ENCODE data around the gene GGT1.

GGT1 gene

GRCh38 chr22:24584166-24584790 is 18.7 kb upstream of the GGT1 start:
- in situ Hi-C loops (cut with MboI; ENCODE audit: low pct_unique_long_range_greater_than_20kb, low sequenced_read_pairs, unreplicated experiment) = no loop called here
- no peak for DNase-seq (ENCODE audit: low spot score)
- no peak for TF ChIP-seq CTCF (IDR thresholded peaks at IDR 0.05; ENCODE audit: extremely low read depth, insufficient read depth, missing control alignments)

DNA sequence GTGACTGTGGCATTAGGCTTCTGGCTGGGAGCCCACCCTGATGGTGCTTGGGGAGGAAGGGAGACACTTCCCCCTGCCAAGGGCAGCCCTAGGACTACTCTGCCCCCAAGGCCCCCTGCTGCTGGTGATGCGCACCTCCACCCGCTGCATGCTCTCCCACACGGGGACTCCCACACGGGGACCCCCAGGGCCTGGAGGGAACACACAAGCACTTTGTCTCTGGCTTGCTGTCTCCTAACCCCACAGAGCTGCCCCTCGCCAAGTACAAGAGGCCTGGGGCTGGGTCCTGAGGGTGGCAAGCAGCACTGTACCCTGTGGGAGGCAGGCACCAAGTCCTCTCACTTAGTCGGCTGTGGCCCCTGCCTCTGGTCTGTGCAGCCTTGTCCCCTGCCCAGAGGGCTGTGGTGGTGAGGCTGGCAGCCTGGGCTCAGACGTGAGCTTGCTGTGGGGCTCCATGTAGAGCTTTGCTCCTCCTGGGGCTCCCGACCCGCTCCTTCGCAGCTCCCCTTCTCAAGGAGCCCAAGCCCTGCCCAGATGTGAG is 18.1 kb upstream of the GGT1 start:
- no peak for TF ChIP-seq CTCF (IDR thresholded peaks at IDR 0.05; ENCODE audit: extremely low read depth, insufficient read depth, missing control alignments)
- in situ Hi-C loops (cut with MboI; ENCODE audit: low pct_unique_long_range_greater_than_20kb, low sequenced_read_pairs, unreplicated experiment) = no loop called here
- DNase-seq (ENCODE audit: low spot score) = no peak

DNA sequence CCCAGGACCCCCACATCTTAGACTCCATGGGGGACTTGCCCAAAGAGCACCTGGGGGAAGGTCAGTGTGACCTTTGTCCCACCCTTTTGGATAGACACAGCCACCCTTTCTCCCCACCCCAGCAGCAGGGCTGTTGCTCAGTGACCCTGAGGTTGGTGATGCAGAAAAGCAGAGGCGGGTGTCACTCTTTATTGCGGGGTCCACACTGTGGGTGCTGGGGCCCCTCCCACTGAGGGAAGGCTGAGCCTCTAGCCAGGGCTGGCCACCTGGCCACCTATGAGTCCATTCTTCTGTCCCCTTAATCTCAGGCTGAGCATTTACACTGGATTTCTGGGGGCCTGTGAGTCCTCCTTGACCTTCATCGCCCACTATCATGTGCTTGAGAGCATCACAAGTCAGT is 17.5 kb upstream of the GGT1 start:
- in situ Hi-C loops (cut with MboI; ENCODE audit: low pct_unique_long_range_greater_than_20kb, low sequenced_read_pairs, unreplicated experiment) = no loop called here
- TF ChIP-seq CTCF (IDR thresholded peaks at IDR 0.05; ENCODE audit: extremely low read depth, insufficient read depth, missing control alignments) = no peak
- DNase-seq (ENCODE audit: low spot score) = no peak

GRCh38 chr22:24585927-24586546 is 17.0 kb upstream of the GGT1 start:
- DNase-seq (ENCODE audit: low spot score) = no peak
- in situ Hi-C loops (cut with MboI; ENCODE audit: low pct_unique_long_range_greater_than_20kb, low sequenced_read_pairs, unreplicated experiment) = no loop called here
- no peak for TF ChIP-seq CTCF (IDR thresholded peaks at IDR 0.05; ENCODE audit: extremely low read depth, insufficient read depth, missing control alignments)

DNA sequence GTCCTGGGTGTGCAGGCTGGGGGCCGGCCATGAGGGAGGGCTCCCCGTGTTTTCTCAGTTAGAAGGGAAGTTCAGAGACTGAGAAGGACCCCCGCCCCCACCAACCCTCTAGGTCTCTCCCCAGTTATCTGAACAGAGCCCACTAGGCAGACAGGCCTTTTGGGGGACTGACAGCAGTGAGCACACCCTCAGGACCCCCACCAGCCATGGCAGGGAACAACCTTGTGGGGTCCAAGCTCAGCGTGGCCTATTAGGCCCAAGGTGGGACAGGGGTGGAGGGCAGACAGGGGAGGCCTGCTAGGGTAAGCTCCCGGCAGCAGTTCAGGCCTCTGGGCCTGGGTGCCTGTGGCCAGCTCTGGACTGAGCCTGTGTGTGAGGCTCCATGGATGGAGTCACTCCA is 15.7 kb upstream of the GGT1 start:
- no peak for TF ChIP-seq CTCF (IDR thresholded peaks at IDR 0.05; ENCODE audit: extremely low read depth, insufficient read depth, missing control alignments)
- in situ Hi-C loops (cut with MboI; ENCODE audit: low pct_unique_long_range_greater_than_20kb, low sequenced_read_pairs, unreplicated experiment) = no loop called here
- no peak for DNase-seq (ENCODE audit: low spot score)

DNA sequence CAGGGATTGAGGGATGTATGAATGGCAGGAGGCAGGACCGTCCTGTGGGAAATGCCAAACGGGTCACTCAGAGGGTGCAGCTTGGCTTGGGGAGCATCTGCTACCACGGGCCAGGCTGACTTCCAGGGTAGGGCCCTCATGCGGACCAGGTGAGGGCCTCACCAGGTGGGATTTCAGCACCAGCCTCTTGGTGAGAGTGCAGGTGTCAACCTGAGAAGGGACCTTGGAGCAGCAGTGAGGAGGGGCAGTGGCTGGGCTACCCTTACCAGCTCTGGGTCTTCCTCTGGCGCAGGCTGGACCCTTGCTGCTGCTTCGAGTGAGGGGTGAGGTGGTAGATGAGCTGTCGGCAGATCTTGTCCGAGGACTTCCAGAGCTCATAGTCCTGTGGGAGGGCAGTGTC is 15.0 kb upstream of the GGT1 start:
- no peak for TF ChIP-seq CTCF (IDR thresholded peaks at IDR 0.05; ENCODE audit: extremely low read depth, insufficient read depth, missing control alignments)
- no peak for DNase-seq (ENCODE audit: low spot score)
- in situ Hi-C loops (cut with MboI; ENCODE audit: low pct_unique_long_range_greater_than_20kb, low sequenced_read_pairs, unreplicated experiment) = no loop called here

Data from GM13977 (cell line).